ENCODE data around the gene LYST. TPM values are rescaled to one million over a fixed set of nuclear protein-coding genes. Genes with fewer than 3 reads are reported as not detected.

LYST gene
- polyA plus RNA-seq, 1 of the 3 experiments (the other 2 are of a cell fraction), result 3.9 TPM

DNA sequence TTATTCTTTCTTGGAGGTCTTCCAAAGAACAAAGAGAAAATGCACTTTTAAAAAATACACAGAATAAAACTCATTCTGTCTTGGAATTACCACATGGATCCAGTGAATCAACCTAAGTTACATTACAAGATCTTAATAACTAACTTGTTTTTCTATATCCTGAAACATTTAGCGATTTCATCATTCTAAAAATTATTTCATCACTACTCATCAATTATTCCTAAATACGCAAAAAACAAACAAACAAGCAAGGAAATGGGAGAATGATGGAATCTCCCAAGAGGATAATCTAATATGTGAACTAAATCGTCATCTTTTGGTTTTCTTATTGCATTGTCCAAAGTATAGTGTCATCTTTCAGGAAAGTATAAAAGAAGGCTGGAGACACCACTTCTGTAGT is 178.6 kb downstream of the LYST start:
- POLR2A ChIA-PET, result no interaction called here
- Histone ChIP-seq H3K79me2 (ENCODE audit: insufficient read depth) (no peaks in the 10 kb centered on the region), H3K27ac (ENCODE audit: low read depth in 2 of 2, low read length in 1 of 2) (no peak overlapping the region), H2AFZ (ENCODE audit: low read depth) (no peak overlapping the region), H3K4me1 (ENCODE audit: control insufficient read depth in 1 of 2, insufficient read depth in 2 of 2, low read depth in 1 of 2, low read length in 1 of 2) (no peaks in the 10 kb centered on the region), H3K4me3 (ENCODE audit: low read depth in 2 of 2, low read length in 1 of 2) (no peak overlapping the region), H3K9me3 (no peaks in the 10 kb centered on the region), H3K4me2 (no peak overlapping the region), H3K36me3 (replicated peaks in 1 of 2; ENCODE audit: control insufficient read depth in 1 of 2, insufficient read depth in 2 of 2, low read length in 1 of 2) (peaks cover 0 to 21% of the 10 kb centered on the region in 2 experiments), H4K20me1 (ENCODE audit: insufficient read depth) (no peaks in the 10 kb centered on the region), H3K9ac (no peak overlapping the region), H3F3A (replicated peaks; ENCODE audit: insufficient read depth) (no peaks in the 10 kb centered on the region), H3K27me3 (ENCODE audit: insufficient read depth) (no peaks in the 10 kb centered on the region), H3K9me2 (no peaks in the 10 kb centered on the region)
- TF ChIP-seq GABPA (IDR thresholded peaks at IDR 0.05; ENCODE audit: low read depth) (no peak), NFIC (IDR thresholded peaks at IDR 0.05; ENCODE audit: borderline replicate concordance) (no peak), TCF12 (IDR thresholded peaks at IDR 0.05) (no peak), MEF2A (IDR thresholded peaks at IDR 0.05; ENCODE audit: borderline replicate concordance, low read depth) (no peak), FOXJ3 (CRISPR knock-in tag; IDR thresholded peaks at IDR 0.05) (no peak), RCOR1 (IDR thresholded peaks at IDR 0.05; ENCODE audit: low read length) (no peak), FOXM1 (IDR thresholded peaks at IDR 0.05; ENCODE audit: low read depth) (no peak), EZH2phosphoT487 (IDR thresholded peaks at IDR 0.05; ENCODE audit: borderline replicate concordance, low read depth) (no peak), CHD2 (IDR thresholded peaks at IDR 0.05; ENCODE audit: low read length, partially characterized antibody) (no peak), NRF1 (IDR thresholded peaks at IDR 0.05; ENCODE audit: low read depth, low read length) (no peak), GATA2 (CRISPR knock-in tag; IDR thresholded peaks at IDR 0.05) (no peak), ELF1 (IDR thresholded peaks at IDR 0.05) (no peak), SIN3A (IDR thresholded peaks at IDR 0.05; ENCODE audit: borderline replicate concordance, low read depth, low read length) (no peak)
- TF ChIP-seq, protein P1, sequence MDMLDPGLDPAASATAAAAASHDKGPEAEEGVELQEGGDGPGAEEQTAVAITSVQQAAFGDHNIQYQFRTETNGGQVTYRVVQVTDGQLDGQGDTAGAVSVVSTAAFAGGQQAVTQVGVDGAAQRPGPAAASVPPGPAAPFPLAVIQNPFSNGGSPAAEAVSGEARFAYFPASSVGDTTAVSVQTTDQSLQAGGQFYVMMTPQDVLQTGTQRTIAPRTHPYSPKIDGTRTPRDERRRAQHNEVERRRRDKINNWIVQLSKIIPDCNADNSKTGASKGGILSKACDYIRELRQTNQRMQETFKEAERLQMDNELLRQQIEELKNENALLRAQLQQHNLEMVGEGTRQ (IDR thresholded peaks at IDR 0.05; ENCODE audit: borderline replicate concordance, low read depth, low read length), result no peak
- TF ChIP-seq, protein P2, sequence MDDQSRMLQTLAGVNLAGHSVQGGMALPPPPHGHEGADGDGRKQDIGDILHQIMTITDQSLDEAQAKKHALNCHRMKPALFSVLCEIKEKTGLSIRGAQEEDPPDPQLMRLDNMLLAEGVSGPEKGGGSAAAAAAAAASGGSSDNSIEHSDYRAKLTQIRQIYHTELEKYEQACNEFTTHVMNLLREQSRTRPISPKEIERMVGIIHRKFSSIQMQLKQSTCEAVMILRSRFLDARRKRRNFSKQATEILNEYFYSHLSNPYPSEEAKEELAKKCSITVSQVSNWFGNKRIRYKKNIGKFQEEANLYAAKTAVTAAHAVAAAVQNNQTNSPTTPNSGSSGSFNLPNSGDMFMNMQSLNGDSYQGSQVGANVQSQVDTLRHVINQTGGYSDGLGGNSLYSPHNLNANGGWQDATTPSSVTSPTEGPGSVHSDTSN (IDR thresholded peaks at IDR 0.05), result no peak
- no peak for DNase-seq
- 93% methylated on average over 3 of the region's 3 CpGs for WGBS (ENCODE audit: low lambda C conversion rate)
- CTCF ChIA-PET, result no interaction called here

DNA sequence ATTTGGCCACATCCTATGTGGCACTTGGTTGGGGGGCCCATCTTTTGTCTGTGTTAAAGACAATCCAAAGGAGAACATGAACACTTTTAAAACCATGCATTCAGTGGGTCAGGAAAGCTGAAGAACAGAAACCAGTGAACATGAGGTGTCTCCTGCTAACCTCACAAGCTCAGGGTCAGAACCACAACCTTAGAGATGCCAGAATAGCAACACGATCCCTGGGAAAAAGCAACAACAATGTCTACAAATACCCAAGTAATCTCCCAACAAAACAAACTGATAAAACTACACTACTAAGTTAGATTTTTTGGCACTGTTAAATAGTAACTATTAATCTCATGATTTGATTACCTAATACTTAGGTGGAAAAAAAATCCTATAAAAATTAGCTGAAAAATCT is 183.1 kb downstream of the LYST start:
- no peaks in the 10 kb centered on the region for H3K27me3 ChIP-seq (ENCODE audit: insufficient read depth)
- H3K36me3 ChIP-seq (replicated peaks in 1 of 2; ENCODE audit: control insufficient read depth in 1 of 2, insufficient read depth in 2 of 2, low read length in 1 of 2), result peaks cover 0 to 13% of the 10 kb centered on the region in 2 experiments
- no peaks in the 10 kb centered on the region for H4K20me1 ChIP-seq (ENCODE audit: insufficient read depth)
- no peak overlapping the region for H3K4me2 ChIP-seq
- no peak for DNase-seq
- H3K27ac ChIP-seq (ENCODE audit: low read depth in 2 of 2, low read length in 1 of 2), result no peak overlapping the region
- H3K4me1 ChIP-seq (ENCODE audit: control insufficient read depth in 1 of 2, insufficient read depth in 2 of 2, low read depth in 1 of 2, low read length in 1 of 2), result no peaks in the 10 kb centered on the region
- H3K4me3 ChIP-seq (ENCODE audit: low read depth in 2 of 2, low read length in 1 of 2), result no peak overlapping the region
- H3K9me2 ChIP-seq, result no peaks in the 10 kb centered on the region
- WGBS (ENCODE audit: low lambda C conversion rate), result 93% methylated on average over 1 of the region's 1 CpG
- no peak overlapping the region for H3K9ac ChIP-seq
- H3F3A ChIP-seq (replicated peaks; ENCODE audit: insufficient read depth), result no peaks in the 10 kb centered on the region
- H3K79me2 ChIP-seq (ENCODE audit: insufficient read depth), result no peaks in the 10 kb centered on the region
- no peaks in the 10 kb centered on the region for H3K9me3 ChIP-seq
- POLR2A ChIA-PET, result no interaction called here
- H2AFZ ChIP-seq (ENCODE audit: low read depth), result no peak overlapping the region
- CTCF ChIA-PET, result interaction anchor here (0.7 to 1.2 kb wide), 5 partner anchors 23 to 170 kb away, joined by 3 to 4 read pairs (median 3); no protein-coding TSS in a partner anchor
- TF ChIP-seq, protein P3, sequence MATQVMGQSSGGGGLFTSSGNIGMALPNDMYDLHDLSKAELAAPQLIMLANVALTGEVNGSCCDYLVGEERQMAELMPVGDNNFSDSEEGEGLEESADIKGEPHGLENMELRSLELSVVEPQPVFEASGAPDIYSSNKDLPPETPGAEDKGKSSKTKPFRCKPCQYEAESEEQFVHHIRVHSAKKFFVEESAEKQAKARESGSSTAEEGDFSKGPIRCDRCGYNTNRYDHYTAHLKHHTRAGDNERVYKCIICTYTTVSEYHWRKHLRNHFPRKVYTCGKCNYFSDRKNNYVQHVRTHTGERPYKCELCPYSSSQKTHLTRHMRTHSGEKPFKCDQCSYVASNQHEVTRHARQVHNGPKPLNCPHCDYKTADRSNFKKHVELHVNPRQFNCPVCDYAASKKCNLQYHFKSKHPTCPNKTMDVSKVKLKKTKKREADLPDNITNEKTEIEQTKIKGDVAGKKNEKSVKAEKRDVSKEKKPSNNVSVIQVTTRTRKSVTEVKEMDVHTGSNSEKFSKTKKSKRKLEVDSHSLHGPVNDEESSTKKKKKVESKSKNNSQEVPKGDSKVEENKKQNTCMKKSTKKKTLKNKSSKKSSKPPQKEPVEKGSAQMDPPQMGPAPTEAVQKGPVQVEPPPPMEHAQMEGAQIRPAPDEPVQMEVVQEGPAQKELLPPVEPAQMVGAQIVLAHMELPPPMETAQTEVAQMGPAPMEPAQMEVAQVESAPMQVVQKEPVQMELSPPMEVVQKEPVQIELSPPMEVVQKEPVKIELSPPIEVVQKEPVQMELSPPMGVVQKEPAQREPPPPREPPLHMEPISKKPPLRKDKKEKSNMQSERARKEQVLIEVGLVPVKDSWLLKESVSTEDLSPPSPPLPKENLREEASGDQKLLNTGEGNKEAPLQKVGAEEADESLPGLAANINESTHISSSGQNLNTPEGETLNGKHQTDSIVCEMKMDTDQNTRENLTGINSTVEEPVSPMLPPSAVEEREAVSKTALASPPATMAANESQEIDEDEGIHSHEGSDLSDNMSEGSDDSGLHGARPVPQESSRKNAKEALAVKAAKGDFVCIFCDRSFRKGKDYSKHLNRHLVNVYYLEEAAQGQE (IDR thresholded peaks at IDR 0.05; ENCODE audit: low read depth, low read length), result no peak
- TF ChIP-seq TEAD4 (IDR thresholded peaks at IDR 0.05; ENCODE audit: borderline replicate concordance, insufficient read depth) (no peak), TAF1 (IDR thresholded peaks at IDR 0.05; ENCODE audit: borderline replicate concordance, low read depth, low read length) (no peak), RFX5 (IDR thresholded peaks at IDR 0.05; ENCODE audit: low read length) (no peak), YY1 (IDR thresholded peaks at IDR 0.05; ENCODE audit: low read depth) (no peak), ELF1 (IDR thresholded peaks at IDR 0.05) (no peak), TCF12 (IDR thresholded peaks at IDR 0.05) (no peak), POLR2AphosphoS5 (IDR thresholded peaks at IDR 0.05; ENCODE audit: low read depth, low read length) (no peak)
- TF ChIP-seq, protein P4, sequence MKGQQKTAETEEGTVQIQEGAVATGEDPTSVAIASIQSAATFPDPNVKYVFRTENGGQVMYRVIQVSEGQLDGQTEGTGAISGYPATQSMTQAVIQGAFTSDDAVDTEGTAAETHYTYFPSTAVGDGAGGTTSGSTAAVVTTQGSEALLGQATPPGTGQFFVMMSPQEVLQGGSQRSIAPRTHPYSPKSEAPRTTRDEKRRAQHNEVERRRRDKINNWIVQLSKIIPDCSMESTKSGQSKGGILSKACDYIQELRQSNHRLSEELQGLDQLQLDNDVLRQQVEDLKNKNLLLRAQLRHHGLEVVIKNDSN (IDR thresholded peaks at IDR 0.05; ENCODE audit: borderline replicate concordance, low read depth), result no peak
- TF ChIP-seq, protein P5, sequence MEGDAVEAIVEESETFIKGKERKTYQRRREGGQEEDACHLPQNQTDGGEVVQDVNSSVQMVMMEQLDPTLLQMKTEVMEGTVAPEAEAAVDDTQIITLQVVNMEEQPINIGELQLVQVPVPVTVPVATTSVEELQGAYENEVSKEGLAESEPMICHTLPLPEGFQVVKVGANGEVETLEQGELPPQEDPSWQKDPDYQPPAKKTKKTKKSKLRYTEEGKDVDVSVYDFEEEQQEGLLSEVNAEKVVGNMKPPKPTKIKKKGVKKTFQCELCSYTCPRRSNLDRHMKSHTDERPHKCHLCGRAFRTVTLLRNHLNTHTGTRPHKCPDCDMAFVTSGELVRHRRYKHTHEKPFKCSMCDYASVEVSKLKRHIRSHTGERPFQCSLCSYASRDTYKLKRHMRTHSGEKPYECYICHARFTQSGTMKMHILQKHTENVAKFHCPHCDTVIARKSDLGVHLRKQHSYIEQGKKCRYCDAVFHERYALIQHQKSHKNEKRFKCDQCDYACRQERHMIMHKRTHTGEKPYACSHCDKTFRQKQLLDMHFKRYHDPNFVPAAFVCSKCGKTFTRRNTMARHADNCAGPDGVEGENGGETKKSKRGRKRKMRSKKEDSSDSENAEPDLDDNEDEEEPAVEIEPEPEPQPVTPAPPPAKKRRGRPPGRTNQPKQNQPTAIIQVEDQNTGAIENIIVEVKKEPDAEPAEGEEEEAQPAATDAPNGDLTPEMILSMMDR (IDR thresholded peaks at IDR 0.05), result no peak
